A549 (cell line): ENCODE results near the gene GOPC.

Experiments
- CTCF ChIP-seq: fragments of >200 bp; sonication (Bioruptor Twin); formaldehyde crosslinking; IDR thresholded peaks from 3 replicates; pipeline ENCODE4 v1.5.1; 2016
- EHF ChIP-seq: fragments of 250-450 bp; sonication (Bioruptor Pico); IDR thresholded peaks from 2 replicates; pipeline ENCODE4 v1.5.0; 2020; ENCODE audit warnings: mild to moderate bottlenecking
- EP300 ChIP-seq, 2 experiments: fragments of >200 bp; sonication (Bioruptor Twin); formaldehyde crosslinking; IDR thresholded peaks; 2 replicates in 1 of 2; 3 replicates in 1 of 2; pipeline ENCODE4 v1.6.1; 2016 to 2017
- ESRRA ChIP-seq: fragments of 150-350 bp; IDR thresholded peaks from 2 replicates; pipeline ENCODE4 v1.6.1; 2014; ENCODE audit warnings: mild to moderate bottlenecking, low read length, borderline replicate concordance
- HDAC2 ChIP-seq: fragments of 200-600 bp; sonication (generic); IDR thresholded peaks from 2 replicates; pipeline ENCODE4 v1.6.1; 2016
- JUN ChIP-seq, 2 experiments: fragments of >200 bp; sonication (Bioruptor Twin); formaldehyde crosslinking; IDR thresholded peaks; 2 replicates in 1 of 2; 3 replicates in 1 of 2; pipeline ENCODE4 v1.6.1; 2016 to 2017
- KDM1A ChIP-seq: fragments of 200-600 bp; sonication (generic); IDR thresholded peaks from 2 replicates; pipeline ENCODE4 v1.6.1; 2016; ENCODE audit warnings: low read depth, mild to moderate bottlenecking
- MYC ChIP-seq: IDR thresholded peaks from 2 replicates; pipeline ENCODE4 v1.6.1; 2012; ENCODE audit warnings: mild to moderate bottlenecking, inconsistent platforms, low read length, improper control_type of control experiment, borderline replicate concordance
- POLR2A ChIP-seq: IDR thresholded peaks from 2 replicates; pipeline ENCODE4 v1.6.1; 2012; ENCODE audit warnings: mild to moderate bottlenecking, low read length
- RCOR1 ChIP-seq: fragments of 150-350 bp; IDR thresholded peaks from 2 replicates; pipeline ENCODE4 v1.6.1; 2014; ENCODE audit warnings: antibody characterized with exemption, low read length, low read depth
- ZC3H11A ChIP-seq: fragments of 450-650 bp; IDR thresholded peaks from 2 replicates; pipeline ENCODE4 v1.6.1; 2014; ENCODE audit warnings: antibody characterized with exemption, mild to moderate bottlenecking
- ZFP36 ChIP-seq: fragments of 450-650 bp; IDR thresholded peaks from 2 replicates; pipeline ENCODE4 v1.6.1; 2014; ENCODE audit warnings: borderline replicate concordance; ENCODE audit not compliant: partially characterized antibody
- ZSCAN20 ChIP-seq: fragments of 250-450 bp; sonication (Bioruptor Pico); IDR thresholded peaks from 2 replicates; pipeline ENCODE4 v1.8.0; 2022; ENCODE audit warnings: mild to moderate bottlenecking, moderate library complexity
- TF ChIP-seq, protein P1 (sequence below): fragments of 250-450 bp; sonication (Bioruptor Pico); IDR thresholded peaks from 2 replicates; pipeline ENCODE4 v1.5.0; 2021; ENCODE audit warnings: mild to moderate bottlenecking, moderate library complexity, borderline replicate concordance

DNA sequence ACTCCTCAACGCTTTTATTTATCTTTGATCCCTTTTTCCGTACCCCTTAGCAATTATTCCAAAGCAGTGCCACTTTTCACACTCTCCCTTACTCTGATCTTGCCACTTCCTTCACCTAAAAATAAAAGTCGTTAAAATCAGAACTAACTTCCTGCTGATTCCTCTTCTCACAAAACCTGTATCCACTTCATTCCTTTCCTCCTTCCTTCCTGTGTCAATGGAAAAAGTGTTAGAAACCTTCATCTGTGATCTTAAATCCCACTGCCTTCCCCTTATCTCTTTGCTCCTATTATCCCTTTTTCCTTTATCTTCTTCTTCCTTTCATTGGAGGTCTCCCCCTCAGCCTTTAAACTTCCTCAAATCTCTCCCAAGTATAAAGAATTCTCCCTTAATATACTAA is 49.2 kb downstream of the GOPC start:
- TF ChIP-seq POLR2A (no peak), CTCF (no peak), ZC3H11A (no peak), ESRRA (no peak), MYC (no peak), ZFP36 (no peak), EHF (CRISPR knock-in tag) (no peak), HDAC2 (no peak), EP300 (IDR thresholded peaks at IDR 0.05) (no peak), JUN (IDR thresholded peaks at IDR 0.05) (no peak), KDM1A (no peak), ZSCAN20 (CRISPR knock-in tag) (no peak), RCOR1 (no peak)
- TF ChIP-seq, protein P1, sequence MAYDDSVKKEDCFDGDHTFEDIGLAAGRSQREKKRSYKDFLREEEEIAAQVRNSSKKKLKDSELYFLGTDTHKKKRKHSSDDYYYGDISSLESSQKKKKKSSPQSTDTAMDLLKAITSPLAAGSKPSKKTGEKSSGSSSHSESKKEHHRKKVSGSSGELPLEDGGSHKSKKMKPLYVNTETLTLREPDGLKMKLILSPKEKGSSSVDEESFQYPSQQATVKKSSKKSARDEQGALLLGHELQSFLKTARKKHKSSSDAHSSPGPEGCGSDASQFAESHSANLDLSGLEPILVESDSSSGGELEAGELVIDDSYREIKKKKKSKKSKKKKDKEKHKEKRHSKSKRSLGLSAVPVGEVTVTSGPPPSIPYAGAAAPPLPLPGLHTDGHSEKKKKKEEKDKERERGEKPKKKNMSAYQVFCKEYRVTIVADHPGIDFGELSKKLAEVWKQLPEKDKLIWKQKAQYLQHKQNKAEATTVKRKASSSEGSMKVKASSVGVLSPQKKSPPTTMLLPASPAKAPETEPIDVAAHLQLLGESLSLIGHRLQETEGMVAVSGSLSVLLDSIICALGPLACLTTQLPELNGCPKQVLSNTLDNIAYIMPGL (CRISPR knock-in tag): no peak
